ENCODE results near the gene CIBAR2.

CIBAR2 gene

GRCh38 chr16:85144026-85144915, 32.0 kb upstream of the CIBAR2 start:
- DNase-seq = no peak

- DNase-seq = no peak
These were observed 30.5 kb upstream of the CIBAR2 start for GRCh38 chr16:85142771-85143211.

GRCh38 chr16:85142129-85142513, 29.8 kb upstream of the CIBAR2 start:
- DNase-seq = no peak

DNA sequence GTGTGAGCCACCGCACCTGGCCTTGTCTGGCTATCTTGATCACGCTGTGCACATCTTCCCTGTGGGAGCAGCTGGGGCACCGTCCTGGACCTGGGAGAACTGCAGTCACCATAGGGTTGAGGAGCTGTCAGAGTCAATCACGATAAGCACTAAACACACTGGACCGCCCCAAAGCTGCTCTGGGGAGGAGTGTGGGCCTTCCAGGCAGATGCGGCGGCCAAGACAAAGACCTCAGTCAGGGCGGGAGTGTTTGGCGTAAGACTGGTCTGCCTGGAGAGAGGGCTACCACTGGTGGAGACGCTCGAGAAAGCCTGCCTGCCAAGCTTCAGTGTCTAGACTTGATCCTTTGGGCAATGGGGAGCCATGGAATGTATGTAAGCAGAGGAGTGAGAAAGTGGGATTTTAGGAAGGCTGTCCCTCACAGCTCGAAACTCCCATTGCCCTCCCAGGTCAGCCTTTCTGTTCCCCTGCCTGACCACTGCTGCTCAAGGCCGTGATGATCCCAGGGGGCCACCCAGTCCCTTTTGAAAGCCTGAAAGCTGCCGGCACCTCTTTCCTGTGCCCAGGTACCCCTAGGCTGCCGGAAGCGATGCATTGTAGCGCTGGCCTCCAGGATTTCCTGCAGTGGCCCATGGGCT, 29.3 kb upstream of the CIBAR2 start:
- no peak for DNase-seq

DNA sequence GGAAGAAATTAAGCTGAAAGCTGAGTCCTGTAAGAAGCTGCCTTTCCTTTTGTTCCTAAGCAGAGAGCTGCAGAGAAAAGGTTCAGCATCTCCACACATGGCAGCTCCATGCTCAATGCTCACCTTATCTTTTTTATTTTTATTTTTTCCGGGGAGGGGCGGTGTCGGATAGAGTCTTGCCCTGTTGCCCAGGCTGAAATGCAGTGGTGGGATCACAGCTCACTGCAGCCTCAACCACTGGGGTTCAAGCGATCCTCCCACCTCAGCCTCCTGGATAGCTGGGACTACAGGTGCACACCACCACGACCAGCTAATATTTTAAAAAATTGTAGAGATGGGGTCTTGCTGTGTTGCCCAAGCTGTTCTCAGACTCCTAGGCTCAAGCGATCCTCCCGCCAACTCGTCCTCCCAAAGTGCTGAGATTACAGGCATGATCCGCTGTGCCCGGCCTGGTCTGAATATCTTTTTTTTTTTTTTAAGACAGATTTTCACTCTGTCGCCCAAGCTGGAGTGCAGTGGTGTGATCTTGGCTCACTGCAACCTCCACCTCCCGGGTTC, 28.3 kb upstream of the CIBAR2 start:
- no peak for DNase-seq

DNA sequence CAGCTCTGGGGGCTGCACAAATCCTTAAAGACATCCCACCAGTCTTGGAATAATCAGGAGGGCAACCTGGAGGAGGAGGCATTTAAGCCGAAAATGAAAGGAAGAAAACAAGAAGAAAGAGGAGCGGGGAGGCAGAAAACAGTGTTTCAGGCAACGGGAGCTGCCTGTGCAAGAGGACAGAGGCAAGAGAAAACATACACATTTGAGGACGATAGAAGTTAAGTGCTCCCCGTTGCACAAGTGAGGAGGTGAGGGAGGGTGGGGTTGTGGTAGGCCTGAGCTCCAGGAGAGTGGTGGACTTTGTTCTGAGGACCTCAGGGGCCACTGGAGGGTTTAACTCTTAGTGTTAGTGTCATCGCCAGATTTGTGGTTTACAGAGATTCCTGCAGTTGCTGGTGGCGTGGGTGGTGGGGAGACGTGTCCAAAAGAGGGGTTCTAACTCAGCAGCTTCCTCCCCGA, 27.6 kb upstream of the CIBAR2 start:
- no peak for DNase-seq

DNA sequence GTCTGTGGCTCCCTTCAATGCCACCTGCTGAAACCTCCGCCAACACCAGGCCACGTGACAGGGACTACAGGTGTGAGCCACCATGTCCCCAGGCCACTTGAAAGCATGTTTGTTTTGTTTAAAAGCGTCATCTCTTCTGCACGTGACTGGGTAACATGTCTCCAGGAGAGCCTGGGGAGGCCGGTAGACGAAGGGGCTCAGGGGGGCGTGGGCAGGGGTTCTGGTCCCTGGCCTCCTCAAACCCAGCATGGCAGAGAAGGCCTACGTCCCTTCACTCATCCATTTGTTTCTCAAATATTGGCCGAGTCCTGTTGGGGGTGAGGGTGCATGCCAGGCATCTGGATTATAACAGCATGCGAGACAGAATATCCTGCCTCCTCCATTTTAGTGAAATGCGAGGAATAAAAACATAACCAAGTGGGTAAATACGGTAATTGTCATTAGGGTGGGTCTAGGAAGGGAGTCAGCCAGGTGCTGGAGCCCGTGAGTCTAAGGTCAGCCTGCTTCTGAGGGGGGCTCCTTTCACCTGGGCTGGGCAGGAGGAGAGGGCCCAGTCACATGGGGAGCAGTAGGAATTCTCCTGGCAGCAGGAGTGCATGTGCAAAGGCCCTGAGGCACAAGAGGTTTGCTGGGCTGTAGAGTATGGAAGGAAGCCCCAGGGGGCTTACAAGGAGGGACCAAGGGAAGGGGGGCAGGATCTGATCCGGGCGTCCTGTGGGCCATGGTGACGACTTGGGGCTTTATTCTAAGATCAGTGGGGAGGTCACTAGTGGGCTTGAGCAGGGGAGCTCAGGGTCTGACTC, 26.8 kb upstream of the CIBAR2 start:
- DNase-seq = no peak

DNA sequence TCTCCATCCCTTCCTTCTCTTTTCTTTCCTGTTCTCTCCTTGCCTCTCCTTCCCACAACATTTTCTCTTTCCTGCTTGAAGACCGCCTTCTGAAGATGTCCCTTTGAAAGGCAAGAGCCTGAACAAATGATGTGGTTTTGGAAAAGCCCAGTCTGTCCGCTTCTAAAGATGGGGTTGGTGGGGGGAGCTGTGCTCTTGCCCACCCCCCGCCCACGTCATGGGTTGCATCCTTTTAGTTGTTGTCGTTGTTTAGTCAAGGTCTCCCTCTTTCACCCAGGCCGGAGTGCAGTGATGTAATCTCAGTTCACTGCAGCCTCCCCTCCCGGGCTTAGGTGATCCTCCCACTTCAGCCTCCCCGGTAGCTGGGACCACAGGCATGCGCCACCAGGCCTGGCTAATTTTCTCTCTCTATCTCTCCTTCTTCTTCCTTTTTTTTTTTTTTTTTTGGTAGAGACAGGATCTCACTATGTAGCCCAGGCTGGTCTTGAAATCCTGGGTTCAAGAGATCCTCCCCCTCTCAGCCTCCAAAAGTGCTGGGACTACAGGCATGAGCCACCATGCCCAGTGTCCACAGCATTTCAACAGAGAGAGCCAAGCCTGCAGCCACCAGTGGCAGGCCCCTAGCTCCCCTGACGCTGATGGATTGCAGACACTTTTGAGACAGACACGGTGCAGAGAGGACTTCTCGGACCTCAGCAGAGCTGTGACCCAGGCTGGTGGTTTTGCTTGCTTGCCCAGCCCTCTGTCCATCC, 26.0 kb upstream of the CIBAR2 start:
- DNase-seq = no peak

GRCh38 chr16:85137323-85138072, 25.2 kb upstream of the CIBAR2 start:
- no peak for DNase-seq

DNA sequence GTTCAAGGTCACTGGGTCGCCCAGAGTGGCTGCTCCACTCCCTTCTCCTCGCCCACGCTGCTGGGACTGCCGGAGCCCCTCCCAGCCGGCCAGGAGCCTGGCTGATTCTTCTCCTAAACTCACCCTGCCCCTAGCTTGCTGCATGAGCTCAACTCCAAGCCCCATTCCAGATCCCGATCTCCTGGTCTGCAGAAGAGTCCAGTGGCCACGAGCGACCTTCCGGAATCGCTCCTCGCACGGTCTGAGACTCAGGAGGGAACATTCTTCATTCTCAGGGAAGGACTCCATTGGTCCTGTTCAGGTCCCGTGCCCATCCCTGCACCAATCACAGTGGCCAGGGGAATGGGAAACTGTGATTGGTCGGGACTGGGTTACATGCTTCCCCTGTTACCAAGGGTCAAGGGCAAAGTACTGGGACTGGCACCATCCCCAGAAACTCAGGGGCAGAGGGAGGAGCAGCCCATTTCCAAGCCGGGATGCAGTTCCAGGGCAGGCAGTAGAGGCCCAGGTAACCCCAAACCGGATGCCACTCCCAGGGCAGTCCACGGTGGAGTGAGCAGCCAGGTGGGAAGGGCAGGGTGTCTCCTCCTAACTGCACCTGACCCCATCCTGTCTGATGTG, 24.5 kb upstream of the CIBAR2 start:
- DNase-seq = no peak

DNA sequence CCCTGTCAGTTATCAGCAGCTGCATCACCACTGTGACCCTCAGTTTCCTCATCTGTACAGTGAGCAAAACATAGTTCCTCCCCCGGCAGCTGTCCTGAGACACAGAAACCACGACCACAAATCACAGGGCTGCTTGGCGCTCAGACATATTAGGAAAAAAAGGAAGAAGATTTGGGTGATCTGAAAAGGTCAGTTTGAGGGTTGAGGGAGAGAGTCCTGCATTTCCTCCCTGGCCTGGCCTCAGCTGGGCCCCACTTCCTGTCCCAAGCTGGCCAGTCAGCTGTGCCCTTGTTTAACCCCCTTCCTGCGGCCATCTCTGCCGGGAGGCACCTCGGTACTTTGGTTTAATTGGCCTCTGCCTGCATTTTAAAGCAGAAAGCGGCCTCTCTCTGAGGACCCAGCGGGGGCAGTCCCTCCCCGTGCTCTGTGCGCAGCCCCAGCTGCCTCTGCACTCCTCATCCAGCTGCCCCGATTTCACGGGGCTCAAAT, 24.0 kb upstream of the CIBAR2 start:
- DNase-seq = no peak

DNA sequence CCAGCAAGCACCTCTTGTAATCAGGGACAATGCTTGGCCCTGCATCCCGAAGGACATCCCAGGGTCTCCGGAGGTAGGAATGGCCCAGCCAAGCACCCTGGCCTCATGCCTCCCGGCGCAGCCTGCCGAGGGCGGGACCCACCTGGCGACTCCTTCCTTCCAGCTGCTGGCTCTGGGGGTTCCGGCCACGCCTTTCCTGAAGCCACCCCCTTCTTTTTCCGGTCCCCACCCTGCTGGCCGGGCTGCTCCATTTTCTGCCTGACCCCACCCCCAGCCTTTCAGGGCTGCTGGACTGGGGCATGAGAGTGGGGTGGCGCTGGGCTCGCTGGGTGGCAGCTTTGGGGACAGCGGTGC, 22.5 kb upstream of the CIBAR2 start:
- no peak for DNase-seq

DNA sequence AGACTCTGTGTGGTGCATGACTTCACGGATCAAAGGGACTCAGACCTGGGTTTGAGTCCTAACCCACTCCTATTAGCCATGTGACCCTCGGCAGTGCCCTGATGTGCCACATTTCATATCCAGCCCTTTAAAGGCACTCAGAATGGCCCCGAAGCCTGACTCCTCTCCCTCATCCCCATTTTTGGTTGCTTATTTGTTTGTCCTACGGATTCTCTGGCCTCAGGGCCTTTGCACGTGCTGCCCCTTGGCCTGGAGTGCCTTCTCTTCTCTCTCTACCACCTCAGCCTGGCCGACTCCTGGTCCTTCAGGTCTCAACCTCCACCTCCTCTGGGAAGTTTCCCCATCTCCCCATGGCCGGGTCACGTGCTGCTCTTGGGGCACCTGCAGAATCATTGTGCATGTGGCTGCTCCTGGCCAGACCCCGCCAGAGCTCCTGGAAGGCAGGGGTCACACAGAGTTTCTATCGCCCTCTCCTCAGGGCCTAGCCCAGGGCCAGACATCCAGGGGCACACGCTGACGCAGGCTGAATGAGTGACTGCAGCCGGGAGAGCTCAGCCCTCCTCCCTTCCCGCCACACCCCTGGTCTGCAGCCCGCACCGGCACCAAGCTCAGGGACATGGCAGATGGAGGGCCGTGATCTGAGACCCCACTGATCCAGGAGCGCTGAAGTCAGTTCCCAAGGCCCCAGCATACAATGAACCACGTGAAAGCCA, 22.0 kb upstream of the CIBAR2 start:
- DNase-seq = no peak

DNA sequence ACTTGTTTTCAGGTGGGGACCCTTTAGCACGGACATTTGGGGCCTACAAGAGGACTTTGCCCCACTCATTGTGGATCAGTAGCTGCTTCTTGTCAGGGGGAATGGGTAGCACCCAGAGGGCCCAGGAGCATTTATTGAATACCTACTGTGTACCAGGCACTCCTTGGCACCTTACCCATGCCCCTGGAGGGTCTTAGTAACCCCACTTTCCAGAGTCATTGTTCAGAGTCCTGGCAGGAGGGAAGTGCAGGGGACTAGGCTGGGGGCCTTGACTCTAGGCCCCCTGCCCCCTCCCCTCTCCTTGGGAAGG, 21.0 kb upstream of the CIBAR2 start:
- DNase-seq = no peak

- no peak for DNase-seq
These were observed 20.4 kb upstream of the CIBAR2 start for GRCh38 chr16:85132456-85133289.

DNA sequence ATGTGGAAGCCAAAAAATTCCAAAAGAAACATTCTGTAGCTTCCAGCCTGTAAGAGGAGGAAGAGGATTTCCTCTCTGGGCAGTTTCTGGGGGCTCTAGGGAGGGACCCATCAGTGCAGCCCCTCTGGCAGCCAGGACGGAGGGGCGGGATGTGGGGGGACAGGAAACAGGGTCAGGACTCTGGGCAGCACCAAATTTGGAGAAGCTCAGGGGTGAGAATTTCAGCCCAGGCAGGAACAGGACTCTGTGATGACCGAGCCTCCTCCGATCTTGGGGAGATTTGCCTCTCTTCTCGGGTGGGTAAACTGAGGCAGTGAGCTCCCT, 18.4 kb upstream of the CIBAR2 start:
- no peak for DNase-seq

DNA sequence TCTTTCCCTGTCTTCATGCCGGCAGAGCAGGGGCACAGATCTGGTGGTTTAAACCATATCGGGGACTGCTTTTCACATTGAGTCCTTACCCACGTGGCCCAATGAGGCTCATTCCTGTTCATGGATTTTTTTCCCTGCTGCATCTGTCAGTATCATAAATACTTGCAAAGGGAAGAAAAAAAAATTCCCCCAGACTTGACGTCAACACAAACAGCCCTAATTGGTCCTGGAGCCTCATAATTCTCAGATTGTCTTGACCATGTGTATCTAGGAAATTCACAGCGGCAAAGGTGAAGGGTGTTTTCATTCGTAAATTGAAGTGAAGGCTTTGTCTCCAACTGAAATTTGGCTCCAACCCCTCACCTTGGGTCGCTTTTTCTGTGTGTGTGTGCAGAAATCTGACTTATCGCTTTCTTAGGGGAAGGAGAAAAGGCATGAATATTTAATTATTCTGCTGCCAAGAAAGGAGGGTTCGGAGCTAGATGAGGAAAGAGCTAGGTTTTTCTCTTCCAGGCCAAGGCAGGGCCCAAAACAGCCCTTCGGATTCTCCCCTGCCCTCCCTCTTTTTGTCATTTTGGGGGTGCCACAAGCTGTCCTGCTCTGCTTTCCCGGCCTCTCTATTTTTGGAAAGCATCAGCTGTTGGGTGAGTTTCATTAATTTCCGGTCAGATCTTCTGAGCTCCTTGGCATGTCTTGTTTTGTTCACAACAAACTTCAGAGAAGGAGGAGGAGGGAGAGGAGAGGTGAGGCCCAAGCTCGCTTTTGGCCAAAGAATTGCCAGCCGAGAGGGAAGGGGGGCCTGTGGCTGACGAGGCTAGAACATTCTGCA, 17.8 kb upstream of the CIBAR2 start:
- DNase-seq = no peak

- DNase-seq = no peak
These were observed 16.0 kb upstream of the CIBAR2 start for GRCh38 chr16:85128079-85128837.

Measured in stimulated activated CD8-positive, alpha-beta memory T cell treated with anti-CD3 and anti-CD28 coated beads, Interleukin-4, amount 100 ng/mL, for 48 hours (primary cell).